Spleen (tissue), 7 donors: ENCODE measurements around the gene RPL31.
"Not testable (repeated sequence)": the region's sequence is repeated elsewhere in the genome, so short reads cannot be mapped to it uniquely, and the experiment has no call there.

ENCODE experiments used
- CTCF ChIP-seq, 11 experiments: fragments of 200-600 bp in 7 of 11; fragments of 450-650 bp in 4 of 11; sonication (generic) in 4 of 11; IDR thresholded peaks in 8 of 11; conservative IDR thresholded peaks in 3 of 11; 1 replicate in 7 of 11; 2 replicates in 4 of 11; pipeline versions ENCODE4 v1.4.0 to v1.8.0; 2016 to 2021; ENCODE audit warnings: antibody characterized with exemption in 11 of 11, inconsistent platforms in 4 of 11, mild to moderate bottlenecking in 1 of 11
- POLR2A ChIP-seq, 3 donors: fragments of 450-650 bp; IDR thresholded peaks; one replicate each; pipeline ENCODE4 v1.5.1; 2017; ENCODE audit warnings: antibody characterized with exemption in 3 of 3, mild to moderate bottlenecking in 1 of 3
- donor health status: DM: no; HTN: no; CAD: no; lungs with moderate emphysema.
- donor health status: DM: no; HTN: no; CAD: no.
- donor health status: DM: no; HTN: no; CAD: no.

GRCh38 chr2:101050886-101051285 is 48.8 kb downstream of the RPL31 start:
- not testable (repeated sequence) for TF ChIP-seq CTCF (IDR thresholded peaks at IDR 0.05 in 8 of 11, conservative IDR thresholded peaks at IDR 0.05 in 3 of 11); POLR2A (IDR thresholded peaks at IDR 0.05)
